Right atrium auricular region (tissue), 2 donors: ENCODE data around the gene BRSK2. TPM values are rescaled to one million over a fixed set of nuclear protein-coding genes. Genes with fewer than 3 reads are reported as not detected.

Experiments
- DNase-seq: peaks from one replicate; pipeline ENCODE4 v3.0.0-alpha.2; 2019; ENCODE audit warnings: low spot score
- H3K27ac ChIP-seq, 2 donors: fragments of 200-600 bp; sonication (generic); 1 replicate in 1 of 2; 2 replicates in 1 of 2; pipeline ENCODE4 v1.5.1; 2016 to 2019
- H3K27me3 ChIP-seq, 2 donors: fragments of 200-600 bp; sonication (generic); one replicate each; pipeline versions ENCODE4 v1.5.1 to v1.6.0; 2017 to 2019
- H3K36me3 ChIP-seq: fragments of 200-600 bp; sonication (generic); one replicate; pipeline ENCODE4 v1.5.1; 2016
- H3K4me1 ChIP-seq, 2 donors: fragments of 200-600 bp; sonication (generic); one replicate each; pipeline versions ENCODE4 v1.5.1 to v1.6.0; 2017 to 2019
- H3K4me3 ChIP-seq, 2 donors: fragments of 200-600 bp; sonication (generic); 1 replicate in 1 of 2; 2 replicates in 1 of 2; pipeline ENCODE4 v1.5.1; 2017 to 2019; ENCODE audit warnings: mild to moderate bottlenecking in 1 of 2, moderate library complexity in 1 of 2
- H3K9me3 ChIP-seq, 2 donors: fragments of 200-600 bp; sonication (generic); one replicate each; pipeline ENCODE4 v1.5.1; 2019
- total RNA-seq, 2 donors: library from RNA; depleted of rRNA; stranded (reverse); fragments of >200 nt; gene quantifications; one replicate each; pipeline ENCODE4 v1.1.0, GENCODE V29; 2016
- TF ChIP-seq, protein P1 (sequence below), 2 donors: fragments of 200-600 bp; sonication (generic); IDR thresholded peaks; one replicate each; pipeline ENCODE4 v1.5.1; 2019; ENCODE audit warnings: antibody characterized with exemption in 2 of 2

Gene BRSK2
- total RNA-seq, 2 donors from 2014 or later, result 0.19 to 0.51 TPM

- no peak for DNase-seq
- Histone ChIP-seq H3K27ac (no peak overlapping the region), H3K27me3 (no peaks in the 10 kb centered on the region), H3K4me3 (no peak overlapping the region), H3K9me3 (no peaks in the 10 kb centered on the region), H3K4me1 (peaks cover 0 to 14% of the 10 kb centered on the region in 2 donors), H3K36me3 (peaks cover 58% of the 10 kb centered on the region)
- TF ChIP-seq, protein P1, sequence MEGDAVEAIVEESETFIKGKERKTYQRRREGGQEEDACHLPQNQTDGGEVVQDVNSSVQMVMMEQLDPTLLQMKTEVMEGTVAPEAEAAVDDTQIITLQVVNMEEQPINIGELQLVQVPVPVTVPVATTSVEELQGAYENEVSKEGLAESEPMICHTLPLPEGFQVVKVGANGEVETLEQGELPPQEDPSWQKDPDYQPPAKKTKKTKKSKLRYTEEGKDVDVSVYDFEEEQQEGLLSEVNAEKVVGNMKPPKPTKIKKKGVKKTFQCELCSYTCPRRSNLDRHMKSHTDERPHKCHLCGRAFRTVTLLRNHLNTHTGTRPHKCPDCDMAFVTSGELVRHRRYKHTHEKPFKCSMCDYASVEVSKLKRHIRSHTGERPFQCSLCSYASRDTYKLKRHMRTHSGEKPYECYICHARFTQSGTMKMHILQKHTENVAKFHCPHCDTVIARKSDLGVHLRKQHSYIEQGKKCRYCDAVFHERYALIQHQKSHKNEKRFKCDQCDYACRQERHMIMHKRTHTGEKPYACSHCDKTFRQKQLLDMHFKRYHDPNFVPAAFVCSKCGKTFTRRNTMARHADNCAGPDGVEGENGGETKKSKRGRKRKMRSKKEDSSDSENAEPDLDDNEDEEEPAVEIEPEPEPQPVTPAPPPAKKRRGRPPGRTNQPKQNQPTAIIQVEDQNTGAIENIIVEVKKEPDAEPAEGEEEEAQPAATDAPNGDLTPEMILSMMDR (IDR thresholded peaks at IDR 0.05), result no peak
Measured at GRCh38 chr11:1469911-1470680, 80.4 kb downstream of the BRSK2 start.

GRCh38 chr11:1470681-1471611, 81.2 kb downstream of the BRSK2 start:
- TF ChIP-seq, protein P1 (IDR thresholded peaks at IDR 0.05), result no peak
- peaks cover 66% of the 10 kb centered on the region for H3K36me3 ChIP-seq

GRCh38 chr11:1471736-1472135, 82.0 kb downstream of the BRSK2 start:
- no peaks in the 10 kb centered on the region for H3K9me3 ChIP-seq
- peaks cover 0 to 14% of the 10 kb centered on the region in 2 donors for H3K4me1 ChIP-seq
- no peak overlapping the region for H3K27ac ChIP-seq
- TF ChIP-seq, protein P1 (IDR thresholded peaks at IDR 0.05), result no peak
- no peak overlapping the region for H3K4me3 ChIP-seq
- no peak for DNase-seq
- H3K27me3 ChIP-seq, result no peaks in the 10 kb centered on the region
- H3K36me3 ChIP-seq, result peaks cover 73% of the 10 kb centered on the region

More at GRCh38 chr11:1470681-1471611, 81.2 kb downstream of the BRSK2 start:
- no peak overlapping the region for H3K27ac ChIP-seq
- peaks cover 0 to 14% of the 10 kb centered on the region in 2 donors for H3K4me1 ChIP-seq
- no peaks in the 10 kb centered on the region for H3K27me3 ChIP-seq
- no peak for DNase-seq
- no peak overlapping the region for H3K4me3 ChIP-seq
- H3K9me3 ChIP-seq, result no peaks in the 10 kb centered on the region

GRCh38 chr11:1472180-1473005, 82.7 kb downstream of the BRSK2 start:
- H3K27me3 ChIP-seq, result no peaks in the 10 kb centered on the region
- peaks cover 0 to 14% of the 10 kb centered on the region in 2 donors for H3K4me1 ChIP-seq
- TF ChIP-seq, protein P1 (IDR thresholded peaks at IDR 0.05), result no peak
- H3K36me3 ChIP-seq, result peaks cover 79% of the 10 kb centered on the region
- H3K27ac ChIP-seq, result no peak overlapping the region
- no peak for DNase-seq
- no peaks in the 10 kb centered on the region for H3K9me3 ChIP-seq
- H3K4me3 ChIP-seq, result no peak overlapping the region

DNA sequence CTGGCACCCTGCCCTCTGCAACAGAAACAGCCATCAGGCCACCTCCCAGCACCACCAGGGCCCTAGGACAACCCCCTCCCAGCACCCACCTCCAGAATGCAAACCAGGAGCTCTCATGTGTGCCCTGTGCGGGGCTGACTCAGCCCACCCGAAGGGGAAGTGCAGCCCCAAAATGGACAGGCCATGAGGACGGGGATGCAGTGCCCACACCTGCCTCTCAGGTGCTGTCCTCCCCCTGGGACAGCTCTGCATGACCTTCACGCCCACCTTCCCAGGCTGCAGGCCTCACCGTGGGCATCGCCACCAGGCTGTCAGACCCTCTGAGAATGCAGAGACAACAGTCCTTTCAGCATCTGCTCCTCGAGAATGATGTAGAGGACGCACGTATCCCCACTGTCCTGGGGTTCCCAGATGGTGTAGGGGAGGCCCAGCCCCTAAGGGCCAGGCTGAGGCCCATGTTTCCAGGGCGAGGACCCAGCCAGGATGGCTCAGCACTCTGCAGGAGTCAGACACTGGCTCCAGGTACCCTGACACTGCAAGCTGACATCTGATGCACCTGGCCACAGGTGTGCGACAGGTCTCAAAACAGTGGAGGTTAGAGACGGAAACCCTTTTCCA, 83.4 kb downstream of the BRSK2 start:
- Histone ChIP-seq H3K9me3 (no peaks in the 10 kb centered on the region), H3K27ac (no peak overlapping the region), H3K4me3 (no peak overlapping the region), H3K4me1 (peaks cover 0 to 6% of the 10 kb centered on the region in 2 donors), H3K27me3 (no peaks in the 10 kb centered on the region), H3K36me3 (peaks cover 82% of the 10 kb centered on the region)
- TF ChIP-seq, protein P1 (IDR thresholded peaks at IDR 0.05), result no peak
- no peak for DNase-seq
